Erythroblast (primary cell): ENCODE measurements around the gene MUS81.
A peak's percentile ranks its signal among the peaks of the same experiment; 100 is the strongest.
"Not testable (repeated sequence)": the region's sequence is repeated elsewhere in the genome, so short reads cannot be mapped to it uniquely, and the experiment has no call there.

ENCODE experiments used
- DNase-seq, 2 experiments: peaks; one replicate each; lab custom pipeline; 2025; lab: John Stamatoyannopoulos, UW
- GATA1 ChIP-seq: IDR thresholded peaks from 2 replicates; pipeline ENCODE4 v1.6.1; 2011; ENCODE audit warnings: low read depth, mild to moderate bottlenecking, control low read depth, low read length, moderate library complexity
- POLR2A ChIP-seq: IDR thresholded peaks from 2 replicates; pipeline ENCODE4 v1.6.1; 2011; ENCODE audit warnings: mild to moderate bottlenecking, low read length

MUS81 gene

DNA sequence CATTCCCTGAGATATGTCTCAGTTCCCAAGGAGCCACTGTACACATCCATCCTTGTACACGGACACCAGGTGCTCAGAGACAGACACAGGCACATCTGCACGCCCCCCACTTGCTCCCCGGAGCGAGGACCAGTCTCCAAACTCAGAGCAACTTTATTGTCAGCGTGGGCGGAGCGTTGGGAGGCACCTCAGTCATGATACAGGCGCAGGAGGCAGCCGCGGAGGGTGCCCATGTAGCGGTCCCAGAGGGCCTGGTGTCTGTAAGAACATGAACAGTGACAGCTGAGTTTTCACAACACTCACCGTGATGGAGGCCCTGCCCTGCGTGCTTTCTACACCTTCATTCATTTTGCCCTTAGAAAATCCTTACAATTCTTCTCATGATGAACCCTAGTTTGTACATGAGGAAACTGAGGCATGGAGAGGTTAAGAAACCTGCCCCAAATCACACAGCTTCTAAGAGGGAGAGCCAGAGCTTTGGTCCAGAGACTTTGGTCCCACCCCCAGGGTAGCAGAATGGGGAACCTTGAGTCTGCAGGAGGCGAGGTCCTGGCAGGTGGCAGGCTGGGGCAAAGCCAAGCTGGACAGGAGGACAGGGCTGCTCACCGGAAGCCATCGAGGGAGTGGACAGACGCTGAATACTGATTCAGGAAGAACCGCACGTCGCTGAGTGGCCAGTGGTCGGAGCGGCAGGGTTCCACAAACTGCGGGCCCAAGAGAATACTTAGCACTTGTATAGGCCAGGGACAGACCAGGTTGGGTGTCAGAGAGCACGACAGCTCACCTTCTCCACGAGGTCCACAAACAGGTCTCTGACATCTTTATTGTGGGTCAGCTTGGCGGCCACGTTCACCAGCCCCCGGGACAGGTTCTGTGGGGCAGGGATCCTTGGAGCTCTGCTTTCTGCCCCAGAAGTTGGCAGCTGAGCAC is 23.8 kb downstream of the MUS81 start:
- no peak for DNase-seq
- TF ChIP-seq POLR2A, result no peak
- no peak for TF ChIP-seq GATA1

DNA sequence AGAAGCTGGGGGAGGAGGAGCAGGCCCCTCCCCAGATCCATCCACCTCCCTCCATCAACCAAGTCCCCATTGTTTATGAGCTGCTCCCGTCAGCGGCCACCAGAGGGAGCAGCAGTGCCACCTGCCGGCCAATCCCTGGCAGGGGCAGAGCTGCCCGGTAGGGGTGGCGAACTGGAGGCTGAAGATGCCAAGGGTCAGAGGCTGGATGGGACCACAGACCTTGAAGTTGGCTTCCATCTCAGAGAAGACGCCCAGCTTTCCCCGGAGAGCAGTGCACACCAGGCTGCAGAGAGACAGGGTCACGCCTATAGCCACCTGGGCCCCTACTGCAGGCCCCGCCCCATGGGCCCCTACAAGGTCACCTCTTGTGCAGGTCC is 24.5 kb downstream of the MUS81 start:
- TF ChIP-seq GATA1 (no peak), POLR2A (no peak)
- peak; percentile 84 to 91 for DNase-seq

DNA sequence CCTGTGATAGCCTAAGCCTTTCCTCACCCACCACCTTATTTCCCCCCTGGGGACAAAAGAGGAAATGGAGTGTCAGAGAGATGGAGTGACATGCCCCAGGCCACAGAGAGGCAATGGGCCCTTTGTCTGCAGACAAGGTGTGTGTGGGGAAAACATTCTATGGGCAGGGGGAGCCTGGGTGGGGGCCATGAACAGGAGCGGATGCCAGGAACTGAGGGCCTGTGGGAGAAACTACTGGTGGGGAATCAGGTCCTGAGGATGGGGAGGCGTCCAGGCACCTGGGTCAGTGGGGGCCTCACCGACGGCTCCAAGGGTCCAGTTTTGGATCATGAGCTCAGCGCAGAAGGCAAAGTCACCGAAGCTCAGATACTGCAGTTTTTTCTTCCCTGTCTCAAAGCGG is 25.0 kb downstream of the MUS81 start:
- DNase-seq, result no peak
- TF ChIP-seq POLR2A (no peak), GATA1 (no peak)

DNA sequence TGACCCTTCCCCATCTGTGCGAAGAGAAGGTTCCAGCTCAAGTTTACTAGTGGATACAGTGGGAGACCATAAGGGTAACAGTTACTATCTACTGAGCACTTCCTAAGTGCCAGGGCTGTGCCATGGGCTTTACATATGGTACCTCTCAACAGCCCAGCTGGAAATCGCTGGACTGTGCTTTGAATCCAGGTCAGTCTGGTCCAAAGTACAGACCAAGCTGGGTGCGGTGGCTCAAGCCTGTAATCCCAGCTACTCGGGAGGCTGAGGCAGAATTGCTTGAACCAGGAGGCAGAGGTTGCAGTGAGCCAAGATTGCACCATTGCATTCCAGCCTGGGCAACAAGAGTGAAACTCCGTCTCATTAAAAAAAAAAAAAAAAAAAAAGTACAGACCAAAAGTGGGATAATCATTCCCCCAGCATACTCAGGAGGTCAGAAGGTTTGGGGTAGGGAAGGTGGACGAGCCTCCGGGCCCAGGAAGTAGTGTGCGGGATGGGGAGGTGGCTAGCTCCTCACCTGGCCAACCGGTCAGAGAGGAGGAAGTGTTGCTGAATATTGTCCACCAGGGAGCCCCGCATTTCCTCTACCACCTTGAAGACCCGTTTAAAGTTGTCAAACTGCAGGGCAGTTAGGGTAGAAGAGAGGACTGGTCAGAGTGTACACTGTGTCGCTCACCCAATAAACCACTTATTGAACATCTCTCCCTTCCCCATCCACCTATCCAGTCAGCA is 25.7 kb downstream of the MUS81 start:
- TF ChIP-seq POLR2A, result no peak
- TF ChIP-seq GATA1, result no peak
- DNase-seq, result no peak

DNA sequence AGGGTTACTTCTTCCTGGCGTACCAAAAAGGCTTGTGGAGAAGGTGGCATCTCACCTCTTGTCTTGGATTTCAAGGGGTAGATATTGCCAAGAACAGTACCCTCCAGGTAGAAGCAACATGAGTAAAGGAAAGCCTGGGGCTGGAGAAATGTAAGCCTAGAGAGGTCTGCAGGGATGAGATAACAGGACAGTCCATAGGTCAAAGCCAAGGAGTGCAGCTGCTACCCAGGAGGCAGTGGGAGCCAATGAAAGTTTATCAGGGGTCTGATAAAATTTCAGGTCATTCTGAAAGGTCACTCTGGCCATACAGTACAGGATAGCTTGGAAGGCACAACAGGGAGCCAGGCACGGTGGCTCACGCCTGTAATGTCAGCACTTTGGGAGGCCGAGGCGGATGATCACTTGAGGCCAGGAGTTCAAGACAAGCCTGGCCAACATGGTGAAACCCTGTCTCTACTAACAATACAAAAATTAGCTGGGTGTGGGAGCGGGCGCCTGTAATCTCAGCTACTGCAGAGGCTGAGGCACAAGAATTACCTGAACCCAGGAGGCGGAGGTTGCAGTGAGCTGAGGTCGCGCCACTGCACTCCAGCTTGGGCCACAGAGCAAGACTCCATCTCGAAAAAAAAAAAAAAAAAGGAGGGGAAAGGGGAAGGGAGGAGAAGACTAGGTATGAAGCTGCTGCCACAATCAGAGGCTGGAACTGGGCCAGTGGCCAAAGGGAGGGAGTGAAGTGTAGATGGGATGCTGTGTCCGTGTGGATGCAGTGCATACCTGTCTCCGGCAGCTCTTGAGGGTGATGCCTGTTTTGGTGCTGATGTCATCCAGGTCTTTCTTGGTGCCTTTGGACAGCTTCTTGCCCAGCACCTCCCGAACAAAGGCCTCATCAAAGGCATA is 26.8 kb downstream of the MUS81 start:
- DNase-seq, result no peak
- TF ChIP-seq POLR2A (no peak), GATA1 (no peak)

DNA sequence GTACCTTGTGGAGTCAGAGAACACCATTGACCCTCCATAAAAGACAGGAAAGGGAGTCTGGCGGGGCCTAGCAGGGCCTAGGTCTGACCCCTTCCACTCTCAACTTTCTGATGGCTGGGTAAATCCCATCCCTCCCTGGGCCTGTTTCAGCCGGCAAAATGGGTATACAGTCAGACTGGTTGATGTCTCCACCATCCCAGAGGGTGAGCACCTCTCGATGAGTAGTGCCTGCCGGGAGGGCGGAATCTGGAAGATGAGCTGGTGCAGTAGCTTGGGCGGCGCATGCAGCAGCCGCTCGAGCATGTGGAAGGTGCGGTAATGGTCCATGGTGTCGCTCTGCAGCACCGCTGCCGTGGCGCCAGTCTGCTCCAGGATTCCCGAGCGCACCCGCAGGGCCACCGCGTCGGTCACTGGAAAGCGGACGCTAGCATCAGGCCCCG is 27.5 kb downstream of the MUS81 start:
- TF ChIP-seq POLR2A (no peak), GATA1 (no peak)
- DNase-seq, result no peak

DNA sequence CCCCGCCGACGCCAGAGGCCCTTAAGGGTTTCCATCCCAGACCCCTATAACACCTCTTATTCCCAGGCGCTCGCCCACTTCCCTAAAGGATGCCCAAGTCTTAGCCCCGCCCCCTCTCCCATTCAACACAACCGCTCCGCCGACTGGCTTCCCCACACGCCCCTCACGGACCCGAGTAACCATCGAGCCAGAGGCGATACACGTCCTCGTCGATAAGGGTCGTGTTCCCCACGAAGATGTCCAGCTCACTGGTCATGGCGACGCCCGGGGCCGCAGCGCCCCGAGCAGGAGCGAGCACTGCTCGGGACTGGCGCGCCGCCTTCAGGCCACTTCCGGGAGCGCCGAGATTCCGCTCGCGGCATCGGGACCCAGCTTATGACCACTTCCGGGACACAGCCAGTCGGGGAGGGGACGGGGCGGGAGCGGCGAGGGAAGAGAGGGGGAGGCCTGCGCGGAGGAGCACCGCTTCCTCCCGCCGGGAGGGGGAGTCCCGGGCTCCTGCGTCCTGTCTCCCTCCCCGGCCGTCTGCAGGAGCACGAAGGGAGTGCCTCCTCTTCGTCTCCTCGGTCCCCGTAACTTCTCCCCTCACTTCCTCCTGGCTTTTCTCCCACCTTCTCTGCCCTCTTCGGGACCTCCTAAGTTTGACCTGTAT is 28.1 kb downstream of the MUS81 start, which contains the start of gene FIBP:
Gene FIBP, minus strand, starts transcription at position 309 of the 652 bp plus-strand sequence. Its CDS starts 53 bp downstream, at position 256.
- peak; percentile 98 to 99 for DNase-seq
- TF ChIP-seq GATA1 (no peak), POLR2A (peak; percentile 86)

DNA sequence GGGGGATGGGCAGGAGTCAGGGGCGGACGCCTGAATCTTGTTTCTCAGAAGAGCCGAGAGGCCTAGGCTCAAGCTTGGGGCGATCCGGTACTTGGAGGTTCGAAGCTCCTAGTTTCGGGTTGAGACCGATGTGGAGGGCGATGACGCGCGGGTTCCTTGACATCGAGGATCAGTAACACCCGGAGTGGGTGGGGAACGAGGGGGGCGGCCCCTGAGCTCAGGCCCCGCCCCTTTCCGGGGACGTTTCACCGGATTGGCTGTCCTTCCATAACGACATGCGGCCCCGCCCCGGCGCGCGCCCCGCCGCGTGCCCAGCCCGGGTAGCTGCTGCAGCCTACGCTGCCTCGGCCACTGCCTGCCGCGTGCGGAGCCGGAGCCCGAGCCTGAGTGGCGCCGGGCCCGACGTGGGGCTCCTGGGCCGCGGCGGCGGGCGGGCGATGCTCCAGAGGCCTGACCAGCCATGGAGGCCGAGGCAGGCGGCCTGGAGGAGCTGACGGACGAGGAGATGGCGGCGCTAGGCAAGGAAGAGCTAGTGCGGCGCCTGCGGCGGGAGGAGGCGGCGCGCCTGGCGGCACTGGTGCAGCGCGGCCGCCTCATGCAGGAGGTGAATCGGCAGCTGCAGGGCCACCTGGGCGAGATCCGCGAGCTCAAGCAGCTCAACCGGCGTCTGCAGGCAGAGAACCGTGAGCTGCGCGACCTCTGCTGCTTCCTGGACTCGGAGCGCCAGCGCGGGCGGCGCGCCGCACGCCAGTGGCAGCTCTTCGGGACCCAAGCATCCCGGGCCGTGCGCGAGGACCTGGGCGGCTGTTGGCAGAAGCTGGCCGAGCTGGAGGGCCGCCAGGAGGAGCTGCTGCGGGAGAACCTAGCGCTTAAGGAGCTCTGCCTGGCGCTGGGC is 30.3 kb downstream of the MUS81 start, which contains the start of gene CCDC85B:
Gene CCDC85B, plus strand, starts transcription at position 350 of the 895 bp plus-strand sequence. Its CDS starts 111 bp downstream, at position 461.
- peak; percentile 97 to 99 for DNase-seq
- TF ChIP-seq GATA1, result no peak
- peak; percentile 96 for TF ChIP-seq POLR2A

DNA sequence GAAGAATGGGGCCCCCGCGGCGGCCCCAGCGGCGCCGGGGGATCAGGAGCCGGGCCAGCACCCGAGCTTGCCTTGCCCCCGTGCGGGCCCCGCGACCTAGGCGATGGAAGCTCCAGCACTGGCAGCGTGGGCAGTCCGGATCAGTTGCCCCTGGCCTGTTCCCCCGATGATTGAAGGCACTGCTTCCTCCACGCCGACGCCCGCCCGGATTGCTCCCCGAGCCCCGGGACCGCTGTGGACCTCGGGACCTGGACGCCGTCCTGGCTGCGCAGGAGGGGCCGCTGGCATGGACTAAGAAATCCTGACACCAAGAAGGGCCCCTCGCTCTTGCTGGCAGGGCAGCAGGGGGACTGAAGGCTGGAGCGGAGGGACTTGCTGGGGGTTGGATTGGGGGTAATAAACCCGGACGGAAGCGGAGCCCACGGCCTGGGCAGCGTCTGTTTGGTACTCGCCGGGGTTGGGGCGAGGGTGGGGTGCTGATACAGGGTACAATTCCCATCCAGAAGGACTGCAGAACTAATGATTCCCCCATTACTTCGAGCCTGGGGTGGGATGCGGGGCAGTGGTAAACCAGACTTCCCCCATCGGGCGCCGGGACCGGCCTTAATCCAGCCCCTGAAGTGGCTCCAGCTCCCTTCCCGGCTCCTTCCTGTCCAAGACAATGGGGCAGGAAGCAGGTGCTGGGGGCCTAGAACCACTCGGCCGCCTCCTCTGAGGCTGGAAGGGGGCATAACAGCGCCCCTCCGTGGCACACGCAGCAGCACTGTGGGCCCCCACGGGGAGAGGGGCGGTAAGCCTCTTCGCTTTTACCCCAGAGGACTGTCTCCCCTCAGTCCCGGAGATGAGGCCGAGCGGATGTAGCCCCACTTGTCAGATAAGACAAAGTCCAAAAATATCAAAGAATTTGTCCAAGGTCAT is 31.2 kb downstream of the MUS81 start:
- no peak for TF ChIP-seq GATA1
- TF ChIP-seq POLR2A, result peak; percentile 8
- DNase-seq, result peak; percentile 51 to 52

DNA sequence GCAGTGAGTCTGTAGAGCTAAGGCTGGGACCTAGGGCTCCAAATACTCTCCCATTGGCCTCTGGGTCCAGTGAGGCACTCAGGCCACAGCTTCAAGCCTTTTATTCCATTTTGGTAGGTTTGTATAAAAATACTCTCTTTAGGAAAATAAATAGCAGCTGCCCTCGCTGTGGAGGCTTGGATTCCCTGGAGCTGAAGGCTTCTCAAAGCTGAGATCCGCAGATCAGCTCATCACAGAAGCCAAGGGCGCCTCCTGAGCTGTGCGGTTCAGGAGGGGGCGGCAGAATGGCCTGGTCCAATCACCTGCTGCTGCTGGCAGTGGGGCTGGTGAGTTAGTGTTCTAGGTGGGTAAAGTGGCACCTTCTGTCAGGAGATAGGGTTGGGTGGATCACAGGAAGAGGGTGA is 31.9 kb downstream of the MUS81 start:
- not testable (repeated sequence) for DNase-seq

DNA sequence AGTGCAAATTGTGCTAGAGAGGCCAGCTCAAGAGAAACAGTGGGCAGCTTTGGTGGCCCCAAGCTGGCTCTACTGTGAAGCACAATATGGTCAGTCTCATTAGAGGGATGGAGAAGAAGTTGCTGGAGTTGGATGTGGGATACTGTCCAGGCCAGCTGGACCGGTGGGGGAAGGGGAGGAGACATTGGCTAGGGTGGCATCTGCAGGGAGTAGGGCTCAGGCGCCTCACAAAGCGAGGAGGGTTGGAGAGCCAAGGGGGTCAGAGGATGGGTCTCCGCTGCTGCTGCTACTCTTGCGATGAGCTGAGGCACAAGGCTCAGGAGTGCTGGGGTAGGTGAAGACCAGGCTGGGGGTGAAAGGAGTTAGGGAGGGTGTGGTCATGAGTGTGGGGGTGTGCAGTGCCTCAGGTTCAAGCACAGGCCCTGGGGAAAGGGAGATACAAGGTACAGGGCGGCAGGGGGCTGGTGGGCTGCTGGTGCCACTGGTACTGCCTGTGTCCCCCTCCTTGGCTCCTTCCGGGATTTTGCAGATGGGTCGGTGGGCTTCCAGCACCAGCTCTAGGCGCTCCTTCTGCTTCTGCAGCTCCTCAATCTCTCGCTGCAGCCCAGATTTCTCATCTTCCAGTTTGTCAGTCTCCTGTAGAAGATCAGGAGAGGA is 32.6 kb downstream of the MUS81 start:
- no peak for TF ChIP-seq GATA1
- no peak for TF ChIP-seq POLR2A
- DNase-seq, result no peak
